Muscle of back (tissue), 11 donors: ENCODE data around the gene TBL1X. TPM values are rescaled to one million over a fixed set of nuclear protein-coding genes. Genes with fewer than 3 reads are reported as not detected.
"Not testable (repeated sequence)": the region's sequence is repeated elsewhere in the genome, so short reads cannot be mapped to it uniquely, and the experiment has no call there.

Source experiments
- DNase-seq, 3 donors: peaks; one replicate each; pipeline versions ENCODE4 v3.0.0 to v3.0.0-alpha.2; 2013
- polyA plus RNA-seq, 10 donors: library from polyadenylated mRNA; unstranded; fragments of 120-200 nt; gene quantifications; one replicate each; pipeline ENCODE4 v1.2.1, GENCODE V29; 2013; ENCODE audit not compliant: insufficient read length in 10 of 10

Gene TBL1X
- polyA plus RNA-seq, 10 donors: 10.1 to 18.6 (median 12.0) TPM

GRCh38 chrX:9533611-9534010, 68.8 kb downstream of the TBL1X start:
- DNase-seq: no peak

GRCh38 chrX:9534686-9535085, 69.8 kb downstream of the TBL1X start:
- DNase-seq: no peak

DNA sequence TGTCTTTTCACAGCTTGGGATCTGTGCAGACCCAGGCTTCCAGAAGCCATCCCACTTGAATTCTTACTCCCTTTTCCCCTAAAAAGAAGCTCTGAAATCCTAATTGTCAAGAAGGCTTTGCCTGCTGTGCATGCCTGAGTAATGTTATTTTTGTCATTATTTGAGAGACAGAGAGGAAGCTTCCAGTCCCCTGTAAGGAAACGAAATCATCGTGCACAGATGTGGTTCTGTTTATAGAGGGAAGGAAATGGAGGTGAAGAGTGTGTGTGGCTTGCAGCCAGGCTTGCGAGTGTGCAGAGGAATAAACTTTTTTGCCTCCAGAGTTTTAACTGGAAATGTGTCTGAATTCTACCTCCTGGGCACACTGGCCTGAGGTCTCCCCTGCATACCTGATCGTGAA, 70.2 kb downstream of the TBL1X start:
- DNase-seq: no peak

- DNase-seq: not testable (repeated sequence)
These were observed 71.3 kb downstream of the TBL1X start for GRCh38 chrX:9536156-9536555.

GRCh38 chrX:9537781-9538180, 72.9 kb downstream of the TBL1X start:
- DNase-seq: no peak

- DNase-seq: peak in 1 of 3 donors; percentile 22
These were observed 73.7 kb downstream of the TBL1X start for GRCh38 chrX:9538544-9539045.

GRCh38 chrX:9539605-9540387, 74.9 kb downstream of the TBL1X start:
- DNase-seq: no peak

GRCh38 chrX:9542106-9542760, 77.4 kb downstream of the TBL1X start:
- DNase-seq: no peak

DNA sequence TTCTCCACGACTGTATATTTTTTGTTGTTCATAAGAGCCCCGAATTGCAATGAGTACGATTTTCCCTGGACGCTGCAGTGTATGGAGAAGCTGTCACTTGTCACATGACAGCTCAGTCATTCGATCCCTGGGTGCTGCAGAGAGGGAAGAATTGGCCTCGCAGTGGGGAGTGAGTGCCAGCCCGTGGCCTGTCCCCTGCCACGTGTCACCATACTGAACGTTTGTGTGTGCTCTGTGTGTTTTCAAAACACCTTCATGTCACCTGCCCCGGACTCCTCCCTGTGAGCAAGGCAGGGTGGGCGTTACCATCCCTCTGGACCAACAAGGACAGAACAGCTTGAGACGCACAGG, 77.9 kb downstream of the TBL1X start:
- no peak for DNase-seq

DNA sequence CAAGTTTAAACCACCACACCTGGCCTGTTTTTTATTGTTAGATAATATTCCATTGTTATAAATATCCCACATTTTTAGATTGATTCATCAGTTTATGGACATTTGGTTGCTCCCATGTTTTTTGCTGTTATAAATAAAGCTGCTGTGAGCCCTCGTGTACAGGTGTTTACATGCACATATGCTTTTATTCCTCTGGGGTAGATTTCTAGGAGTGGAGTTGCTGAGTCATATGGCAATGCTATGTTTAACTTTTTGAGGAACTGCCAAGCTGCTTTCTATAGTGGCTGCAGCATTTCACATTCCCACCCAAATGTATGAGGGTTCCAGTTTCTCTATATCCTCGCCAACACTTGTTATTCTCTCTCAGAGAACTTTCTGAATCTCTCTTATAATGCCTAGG, 90.5 kb downstream of the TBL1X start:
- no peak for DNase-seq

DNA sequence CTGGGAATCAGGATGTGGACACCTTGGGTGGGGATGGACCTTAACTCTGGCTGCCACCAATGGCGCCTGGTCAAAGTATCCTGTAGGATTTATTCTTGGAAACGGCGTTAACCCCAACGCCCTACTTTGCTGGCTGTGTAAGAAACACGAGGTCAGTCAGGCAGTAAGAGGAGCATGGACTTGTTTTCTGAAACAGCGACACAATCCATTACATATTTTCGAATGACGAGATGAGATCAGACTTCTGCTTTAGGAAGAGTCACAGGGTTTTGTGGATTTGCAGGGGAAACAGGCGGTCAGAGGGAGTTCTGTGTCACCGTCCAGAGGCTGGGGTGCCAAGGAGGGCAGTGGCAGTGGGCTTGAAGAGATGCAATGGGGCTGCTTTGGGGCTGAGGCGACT, 92.2 kb downstream of the TBL1X start:
- DNase-seq: no peak

DNA sequence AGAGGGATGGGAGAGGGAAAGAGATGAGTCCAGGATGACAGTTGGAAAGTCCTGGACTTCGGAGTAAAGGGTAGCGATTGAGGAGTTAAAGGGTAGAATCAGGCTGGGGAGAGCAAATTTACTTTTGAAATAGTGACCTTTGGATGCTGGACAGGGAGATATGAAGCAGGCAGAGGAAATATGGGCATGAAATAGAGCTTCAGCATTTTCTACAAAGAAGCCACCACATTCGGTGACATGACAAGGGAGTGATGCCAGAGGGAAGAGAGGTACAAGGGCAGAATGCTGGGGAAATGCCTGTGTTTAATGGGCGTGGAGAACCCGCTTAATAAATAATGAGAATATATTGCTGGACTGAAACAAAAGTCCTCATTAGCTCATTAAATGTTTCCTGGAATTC, 92.7 kb downstream of the TBL1X start:
- no peak for DNase-seq

DNA sequence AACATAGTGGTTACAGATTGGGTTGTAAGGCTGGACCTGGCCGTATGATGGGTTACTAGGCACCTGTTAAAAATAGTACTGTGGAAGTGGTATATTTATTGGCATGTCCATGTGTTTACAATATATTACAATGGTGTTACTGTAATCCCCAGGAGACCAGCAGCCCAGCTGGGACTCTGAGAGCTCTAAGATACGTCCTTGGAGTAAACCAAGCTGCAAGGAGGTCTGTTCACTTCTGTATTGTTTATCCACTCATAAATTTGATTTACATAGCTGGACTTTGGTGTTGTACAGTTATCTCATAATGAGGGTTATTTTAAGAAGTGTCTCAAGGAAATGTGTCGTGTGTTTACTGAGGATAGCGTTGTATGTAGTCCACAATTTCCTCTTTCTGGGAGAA, 93.8 kb downstream of the TBL1X start:
- DNase-seq: no peak

DNA sequence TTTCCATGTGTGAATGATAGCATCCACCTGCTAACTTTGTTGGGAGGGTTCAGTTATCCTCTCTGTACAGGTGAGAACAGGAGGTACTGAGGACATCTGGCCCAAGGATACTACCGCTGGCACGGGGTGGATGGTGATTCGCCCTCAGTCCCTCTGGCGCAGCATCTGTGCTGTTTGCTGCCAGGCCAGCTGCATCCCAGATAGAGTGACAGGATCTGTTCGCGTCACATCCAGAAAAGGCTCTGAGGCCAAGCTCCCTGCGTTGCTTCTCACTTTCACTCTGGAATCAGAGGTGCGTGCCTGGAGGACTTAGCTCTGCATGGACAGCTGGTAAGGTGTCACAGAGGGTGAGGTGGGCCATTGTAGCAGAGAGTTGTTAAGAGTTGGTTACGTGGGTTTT, 95.4 kb downstream of the TBL1X start:
- no peak for DNase-seq

DNA sequence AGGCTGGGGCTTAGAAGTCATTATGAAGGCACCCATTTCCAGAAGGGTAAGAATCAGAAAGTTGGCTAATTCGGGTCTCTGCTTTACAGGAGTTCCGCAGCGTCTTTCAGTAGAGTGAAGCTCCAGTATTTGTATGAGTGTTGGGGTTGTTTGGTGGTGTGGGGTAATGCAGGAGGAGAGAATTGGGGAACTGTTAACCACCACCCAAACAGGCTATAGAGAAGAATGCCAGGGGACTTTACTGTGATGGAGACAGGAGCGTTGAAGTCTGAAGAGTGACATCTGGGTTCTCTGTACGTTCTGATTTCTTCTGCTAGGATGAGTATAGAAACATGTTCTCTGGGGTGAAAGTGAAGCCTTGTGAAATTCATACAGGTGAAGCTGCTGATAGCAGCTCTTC, 96.3 kb downstream of the TBL1X start:
- no peak for DNase-seq

- no peak for DNase-seq
These were observed 98.0 kb downstream of the TBL1X start for GRCh38 chrX:9562851-9563250.

DNA sequence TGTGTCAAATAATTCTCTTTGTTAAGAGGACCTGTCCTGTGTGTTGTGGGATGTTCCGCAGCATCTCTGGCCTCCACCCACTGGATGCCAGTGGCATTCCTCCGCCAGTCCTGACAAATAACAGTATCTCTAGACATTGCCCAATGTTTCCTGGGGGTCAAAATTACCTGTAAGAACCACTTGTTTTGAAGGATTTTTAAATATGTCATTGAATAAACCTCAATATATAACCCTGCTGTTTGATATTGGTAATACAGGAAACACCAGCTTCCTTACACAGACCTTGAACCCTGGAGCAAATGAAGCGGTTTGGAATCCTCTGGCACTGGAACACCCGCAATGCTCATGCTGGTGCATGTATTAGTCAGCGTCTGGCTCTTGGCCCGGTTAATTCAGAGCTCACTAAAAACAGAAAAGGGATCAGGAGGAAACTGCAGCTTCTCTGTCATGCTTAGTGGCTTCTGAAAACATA, 101.3 kb downstream of the TBL1X start:
- DNase-seq: peak; percentile 50 to 82 (median 71)

- peak in 2 of 3 donors; percentile 36 to 54 for DNase-seq
These were observed 105.0 kb downstream of the TBL1X start for GRCh38 chrX:9569876-9570301.

DNA sequence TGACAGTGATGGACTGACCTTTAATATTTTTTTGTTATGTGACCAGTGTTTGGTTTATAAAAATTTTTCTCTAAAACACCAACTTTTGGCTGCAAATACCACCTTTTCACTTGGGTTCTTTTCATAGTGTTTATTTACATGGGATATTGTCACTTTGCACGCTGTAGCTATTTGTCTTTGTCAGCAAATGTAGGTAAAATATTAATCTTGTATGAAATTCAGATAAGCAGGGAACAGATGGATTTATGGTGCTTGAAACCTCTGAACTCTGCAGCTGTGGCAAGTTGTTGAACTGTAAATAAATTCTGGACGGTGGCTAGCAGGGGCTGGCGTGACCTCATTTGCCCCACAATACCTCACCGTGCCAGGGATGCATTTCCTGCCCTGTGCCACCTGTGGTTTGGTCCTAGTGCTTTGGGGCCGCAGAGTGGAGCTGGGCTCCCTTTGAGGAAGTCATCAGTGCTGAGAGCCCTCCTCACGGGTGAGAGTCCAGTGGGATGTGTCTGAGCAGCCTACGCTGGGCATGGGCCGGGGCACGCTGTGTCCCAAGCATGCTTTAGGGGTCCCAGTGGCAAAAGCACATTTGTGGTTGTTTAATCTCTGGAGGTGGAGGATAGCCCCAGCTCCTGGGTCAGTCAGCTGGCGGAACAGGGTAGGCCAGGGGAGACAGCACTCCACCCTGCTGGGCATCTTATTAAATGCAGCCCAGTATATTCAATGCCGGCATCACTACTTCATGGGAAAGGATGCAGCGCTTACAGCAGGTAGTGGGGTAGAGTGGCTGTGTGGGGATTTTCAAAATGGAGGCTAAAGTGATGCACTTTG, 108.6 kb downstream of the TBL1X start:
- DNase-seq: no peak

GRCh38 chrX:9576059-9576458, 111.2 kb downstream of the TBL1X start:
- no peak for DNase-seq

DNA sequence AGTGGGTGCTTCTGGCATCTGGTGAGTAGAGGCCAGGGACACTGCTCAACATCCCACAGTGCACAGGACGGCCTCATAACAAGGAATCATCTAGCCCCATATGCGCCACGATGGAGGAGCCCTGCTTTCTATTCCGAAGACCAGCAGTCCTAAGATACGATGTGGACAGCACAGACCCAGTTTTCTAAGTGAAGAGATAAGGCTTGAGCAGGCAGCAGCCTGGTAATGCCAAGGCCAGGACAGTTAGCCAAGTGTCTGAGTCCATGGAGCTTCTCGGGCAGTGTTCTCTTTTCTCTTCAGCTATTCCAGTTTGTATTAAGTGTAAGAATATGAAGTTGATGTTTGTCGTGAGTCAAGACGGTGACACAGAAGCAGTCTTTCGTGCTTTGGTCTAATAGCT, 112.7 kb downstream of the TBL1X start:
- no peak for DNase-seq

- no peak for DNase-seq
These were observed 113.4 kb downstream of the TBL1X start for GRCh38 chrX:9578083-9578779.
